CD4-positive, CD25-positive, alpha-beta regulatory T cell (primary cell): ENCODE results near the gene GCNT2. TPM values are rescaled to one million over a fixed set of nuclear protein-coding genes. Genes with fewer than 3 reads are reported as not detected.
"Not testable (repeated sequence)": the region's sequence is repeated elsewhere in the genome, so short reads cannot be mapped to it uniquely, and the experiment has no call there.

ENCODE experiments used
- ATAC-seq, 2 donors: fragments of 150-1000 bp; cut with Tn5 transposase; one replicate each; pipeline ENCODE4 v1.10.0; 2021; ENCODE audit warnings: low read depth in 2 of 2, moderate number of reproducible peaks in 2 of 2, moderate library complexity in 1 of 2
- DNase-seq, 3 donors: peaks; one replicate each; pipeline versions ENCODE4 v3.0.0 to v3.0.0-alpha.2; 2012 to 2022; ENCODE audit warnings: mixed read lengths in 1 of 3
- H3K27ac ChIP-seq: one replicate; pipeline ENCODE4 v1.7.0; 2013; ENCODE audit warnings: mild to moderate bottlenecking, low read length; ENCODE audit not compliant: insufficient read depth, poor library complexity, severe bottlenecking
- H3K27me3 ChIP-seq: one replicate; pipeline ENCODE4 v1.7.0; 2013; ENCODE audit warnings: low read length; ENCODE audit not compliant: control insufficient read depth, insufficient read depth
- H3K36me3 ChIP-seq: one replicate; pipeline ENCODE4 v1.7.0; 2013; ENCODE audit warnings: mild to moderate bottlenecking, low read length, moderate library complexity; ENCODE audit not compliant: control insufficient read depth, insufficient read depth
- H3K4me1 ChIP-seq: 2 replicates; pipeline ENCODE4 v1.7.0; 2013; ENCODE audit warnings: mild to moderate bottlenecking, low read length; ENCODE audit not compliant: insufficient read depth, control insufficient read depth, poor library complexity, severe bottlenecking
- H3K4me3 ChIP-seq: one replicate; pipeline ENCODE4 v1.7.0; 2013; ENCODE audit warnings: low read depth, mild to moderate bottlenecking, low read length, moderate library complexity
- H3K9me3 ChIP-seq, 2 experiments: 1 replicate in 1 of 2; 2 replicates in 1 of 2; pipeline ENCODE4 v1.7.0; 2013; ENCODE audit warnings: low read length in 2 of 2, mild to moderate bottlenecking in 1 of 2, moderate library complexity in 1 of 2; ENCODE audit not compliant: control insufficient read depth in 2 of 2
- H3K27ac Mint-ChIP-seq, 3 donors: one replicate each; pipeline ENCODE4 v1.8.0; 2020 to 2022; ENCODE audit warnings: mild to moderate bottlenecking in 3 of 3, mixed read lengths in 3 of 3, moderate library complexity in 2 of 3
- H3K27me3 Mint-ChIP-seq: one replicate; pipeline ENCODE4 v1.8.0; 2022; ENCODE audit warnings: mild to moderate bottlenecking, mixed read lengths
- H3K36me3 Mint-ChIP-seq: one replicate; pipeline ENCODE4 v1.8.0; 2020; ENCODE audit warnings: mixed read lengths
- H3K4me1 Mint-ChIP-seq, 4 donors: one replicate each; pipeline ENCODE4 v1.8.0; 2020 to 2022; ENCODE audit warnings: mixed read lengths in 4 of 4, mild to moderate bottlenecking in 1 of 4
- H3K4me3 Mint-ChIP-seq, 4 donors: one replicate each; pipeline ENCODE4 v1.8.0; 2020 to 2022; ENCODE audit warnings: mild to moderate bottlenecking in 4 of 4, mixed read lengths in 4 of 4, moderate library complexity in 3 of 4
- H3K9me3 Mint-ChIP-seq, 7 donors: one replicate each; pipeline ENCODE4 v1.8.0; 2020 to 2022; ENCODE audit warnings: mixed read lengths in 7 of 7, mild to moderate bottlenecking in 3 of 7, moderate library complexity in 2 of 7
- polyA plus RNA-seq, 4 donors: library from polyadenylated mRNA; unstranded; fragments of 300-500 nt; fragmentation: Illumina TruSeq; gene quantifications; one replicate each; pipeline ENCODE4 v1.2.3, GENCODE V29; 2021
- total RNA-seq: library from RNA; stranded (reverse); gene quantifications from one replicate; pipeline ENCODE4 v1.2.3, GENCODE V29; 2022

GCNT2 gene
- total and polyA plus RNA-seq, 5 donors from 2014 or later, result 0.72 to 6.9 (median 1.4) TPM

GRCh38 chr6:10662207-10662606 lies 141.1 kb downstream of the GCNT2 start:
- DNase-seq (no peak), ATAC-seq (no peak)
- Mint-ChIP-seq H3K9me3 (peaks cover 0 to 7% (median 3%) of the 10 kb centered on the region in 7 donors), H3K4me1 (peaks cover 0 to 6% (median 0%) of the 10 kb centered on the region in 4 donors), H3K36me3 (no peaks in the 10 kb centered on the region), H3K27me3 (peaks cover 7% of the 10 kb centered on the region), H3K4me3 (no peak overlapping the region), H3K27ac (no peak overlapping the region)
- Histone ChIP-seq H3K4me1 (no peaks in the 10 kb centered on the region), H3K4me3 (no peak overlapping the region), H3K36me3 (no peaks in the 10 kb centered on the region), H3K27ac (no peak overlapping the region), H3K9me3 (no peaks in the 10 kb centered on the region), H3K27me3 (no peaks in the 10 kb centered on the region)

GRCh38 chr6:10662742-10663141 lies 141.6 kb downstream of the GCNT2 start:
- Histone ChIP-seq H3K36me3 (no peaks in the 10 kb centered on the region), H3K4me1 (no peaks in the 10 kb centered on the region), H3K4me3 (no peak overlapping the region), H3K27me3 (no peaks in the 10 kb centered on the region), H3K27ac (no peak overlapping the region), H3K9me3 (no peaks in the 10 kb centered on the region)
- Mint-ChIP-seq H3K4me3 (no peak overlapping the region), H3K4me1 (peaks cover 0 to 6% (median 0%) of the 10 kb centered on the region in 4 donors), H3K36me3 (no peaks in the 10 kb centered on the region), H3K27me3 (peaks cover 12% of the 10 kb centered on the region), H3K9me3 (peaks cover 0 to 7% (median 3%) of the 10 kb centered on the region in 7 donors), H3K27ac (no peak overlapping the region)
- no peak for DNase-seq
- ATAC-seq, result no peak

GRCh38 chr6:10665595-10665994 lies 144.4 kb downstream of the GCNT2 start:
- not testable (repeated sequence) for DNase-seq, H3K9me3 Mint-ChIP-seq, H3K27me3 ChIP-seq, ATAC-seq, H3K36me3 ChIP-seq, H3K4me1 ChIP-seq, H3K9me3 ChIP-seq, H3K4me3 ChIP-seq, H3K27ac ChIP-seq, H3K4me1 Mint-ChIP-seq, H3K27ac Mint-ChIP-seq, H3K36me3 Mint-ChIP-seq, H3K4me3 Mint-ChIP-seq
- peaks cover 21% of the 10 kb centered on the region for H3K27me3 Mint-ChIP-seq

DNA sequence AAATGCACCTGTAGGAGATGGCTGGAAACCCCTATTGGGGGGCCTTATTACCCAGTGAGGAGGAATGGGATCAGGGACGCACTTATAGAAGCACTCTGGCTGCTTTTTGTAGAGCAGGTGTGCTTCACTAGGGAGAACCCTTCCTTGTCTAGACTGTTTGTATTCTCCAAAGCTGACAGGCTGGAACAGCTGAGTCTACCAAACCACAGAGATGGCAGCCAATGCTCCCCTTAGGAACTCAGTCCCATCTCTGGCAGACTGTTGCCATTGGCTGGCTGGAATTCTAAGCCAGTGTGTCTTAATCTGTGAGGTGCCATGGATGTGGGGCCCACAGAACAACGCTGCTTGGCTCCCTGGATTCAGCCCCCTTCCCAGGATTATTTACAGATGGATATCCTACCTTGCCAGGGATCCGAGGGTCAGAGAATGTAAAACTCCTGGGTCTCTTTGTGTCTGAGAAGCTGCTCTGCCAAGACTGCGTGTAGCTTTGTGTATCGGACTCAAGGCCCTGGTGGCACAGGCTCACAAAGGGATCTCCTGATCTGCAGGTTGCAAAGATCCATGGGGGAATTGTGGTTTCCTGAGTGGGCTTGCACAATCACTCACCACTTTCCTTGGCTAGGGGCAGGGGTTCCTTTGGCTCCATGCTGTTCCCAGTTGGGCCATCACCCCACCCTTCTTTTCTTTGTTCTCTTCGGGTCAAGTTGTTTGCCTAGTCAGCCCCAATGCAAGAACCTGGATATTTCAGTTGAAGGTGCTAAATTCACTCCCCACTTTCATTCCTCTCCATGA lies 147.2 kb downstream of the GCNT2 start:
- peaks cover 27% of the 10 kb centered on the region for H3K27me3 Mint-ChIP-seq
- H3K4me3 Mint-ChIP-seq, result no peak overlapping the region
- Histone ChIP-seq H3K36me3 (no peaks in the 10 kb centered on the region), H3K4me1 (no peaks in the 10 kb centered on the region), H3K27ac (no peak overlapping the region), H3K4me3 (no peak overlapping the region), H3K27me3 (no peaks in the 10 kb centered on the region), H3K9me3 (no peaks in the 10 kb centered on the region)
- no peak overlapping the region for H3K27ac Mint-ChIP-seq
- H3K4me1 Mint-ChIP-seq, result no peaks in the 10 kb centered on the region
- H3K36me3 Mint-ChIP-seq, result no peaks in the 10 kb centered on the region
- ATAC-seq (no peak), DNase-seq (no peak)
- peaks cover 0 to 5% (median 2%) of the 10 kb centered on the region in 7 donors for H3K9me3 Mint-ChIP-seq

- Mint-ChIP-seq H3K4me1 (no peaks in the 10 kb centered on the region), H3K9me3 (no peaks in the 10 kb centered on the region), H3K36me3 (no peaks in the 10 kb centered on the region), H3K27me3 (peaks cover 5% of the 10 kb centered on the region), H3K27ac (no peak overlapping the region), H3K4me3 (no peak overlapping the region)
- DNase-seq (no peak), ATAC-seq (no peak)
- H3K27ac ChIP-seq, result no peak overlapping the region
- no peaks in the 10 kb centered on the region for H3K4me1 ChIP-seq
- no peak overlapping the region for H3K4me3 ChIP-seq
- H3K27me3 ChIP-seq, result no peaks in the 10 kb centered on the region
- no peaks in the 10 kb centered on the region for H3K36me3 ChIP-seq
- H3K9me3 ChIP-seq, result no peaks in the 10 kb centered on the region
Observed at GRCh38 chr6:10676403-10676802, 155.3 kb downstream of the GCNT2 start.

- Mint-ChIP-seq H3K27me3 (no peaks in the 10 kb centered on the region), H3K36me3 (no peaks in the 10 kb centered on the region), H3K27ac (no peak overlapping the region), H3K4me3 (no peak overlapping the region), H3K4me1 (peaks cover under 1 to 8% (median 2%) of the 10 kb centered on the region in 4 donors), H3K9me3 (no peaks in the 10 kb centered on the region)
- H3K4me1 ChIP-seq, result peaks cover 8% of the 10 kb centered on the region
- no peak overlapping the region for H3K4me3 ChIP-seq
- ATAC-seq (no peak), DNase-seq (no peak)
- no peaks in the 10 kb centered on the region for H3K27me3 ChIP-seq
- no peaks in the 10 kb centered on the region for H3K36me3 ChIP-seq
- H3K27ac ChIP-seq, result no peak overlapping the region
- no peaks in the 10 kb centered on the region for H3K9me3 ChIP-seq
Observed at GRCh38 chr6:10678456-10678855, 157.3 kb downstream of the GCNT2 start.

Other genes starting within 250 kb of the GCNT2 start
- gene TFAP2A, start 106.3 kb upstream of the GCNT2 start, total RNA-seq, result not detected
- not detected for gene TFAP2A, start 106.3 kb upstream of the GCNT2 start, polyA plus RNA-seq
- gene C6orf52, start 173.3 kb downstream of the GCNT2 start, total RNA-seq, result not detected
- 1 to 10 TPM in 2 of 4 donors, under 1 TPM in 1, not detected in 1; 0.68 to 2.6 (median 2.3) TPM for gene C6orf52, start 173.3 kb downstream of the GCNT2 start, polyA plus RNA-seq
- 6.0 TPM for gene PAK1IP1, start 173.6 kb downstream of the GCNT2 start, total RNA-seq
- 10 to 100 TPM; 12.2 to 14.4 (median 13.9) TPM for gene PAK1IP1, start 173.6 kb downstream of the GCNT2 start, polyA plus RNA-seq
- gene TMEM14C, start 201.7 kb downstream of the GCNT2 start, total RNA-seq, result 15.7 TPM
- 100 to 1,000 TPM in 1 of 4 donors, 10 to 100 TPM in 3; 83.7 to 172 (median 89.2) TPM for gene TMEM14C, start 201.7 kb downstream of the GCNT2 start, polyA plus RNA-seq
- gene TMEM14B, start 226.5 kb downstream of the GCNT2 start, total RNA-seq, result 48.8 TPM
- 100 to 1,000 TPM; 177 to 219 (median 209) TPM for gene TMEM14B, start 226.5 kb downstream of the GCNT2 start, polyA plus RNA-seq